Body of pancreas (tissue), 4 donors: ENCODE results near the gene SBF2. TPM values are rescaled to one million over a fixed set of nuclear protein-coding genes. Genes with fewer than 3 reads are reported as not detected.

Experiments used
- ATAC-seq: fragments of 150-250 bp; one replicate; pipeline ENCODE4 v1.9.1; 2016
- DNase-seq, 4 donors: peaks; one replicate each; pipeline ENCODE4 v3.0.0-alpha.2; 2019
- H3K27ac ChIP-seq, 4 donors: fragments of 200-600 bp; sonication (generic); 1 replicate in 3 of 4; 2 replicates in 1 of 4; pipeline versions ENCODE4 v1.5.1 to v1.6.1; 2016 to 2019; ENCODE audit warnings: mild to moderate bottlenecking in 1 of 4, mixed read lengths in 1 of 4, moderate library complexity in 1 of 4
- H3K27me3 ChIP-seq, 2 donors: fragments of 200-600 bp; sonication (generic); one replicate each; pipeline ENCODE4 v1.6.0; 2016; ENCODE audit warnings: mild to moderate bottlenecking in 1 of 2
- H3K36me3 ChIP-seq, 2 donors: fragments of 200-600 bp; sonication (generic); replicated peaks in 1 of 2; 2 replicates each; pipeline ENCODE4 v1.5.1; 2016; ENCODE audit warnings: low read depth in 2 of 2; ENCODE audit not compliant: insufficient read depth in 1 of 2
- H3K4me1 ChIP-seq: fragments of 200-600 bp; sonication (generic); one replicate; pipeline ENCODE4 v1.6.0; 2016
- H3K4me3 ChIP-seq, 2 donors: fragments of 200-600 bp; sonication (generic); 1 replicate in 1 of 2; 2 replicates in 1 of 2; pipeline ENCODE4 v1.5.1; 2016 to 2019
- H3K9me3 ChIP-seq, 3 donors: fragments of 200-600 bp; sonication (generic); 1 replicate in 2 of 3; 2 replicates in 1 of 3; pipeline ENCODE4 v1.5.1; 2016
- CTCF ChIP-seq, 7 experiments: fragments of 450-650 bp in 4 of 7; fragments of 200-600 bp in 3 of 7; sonication (generic) in 3 of 7; IDR thresholded peaks; one replicate each; pipeline ENCODE4 v1.5.1; 2016 to 2019; ENCODE audit warnings: antibody characterized with exemption in 7 of 7
- POLR2A ChIP-seq, 3 donors: fragments of 450-650 bp; IDR thresholded peaks; one replicate each; pipeline ENCODE4 v1.6.1; 2016; ENCODE audit warnings: antibody characterized with exemption in 3 of 3, mild to moderate bottlenecking in 2 of 3
- WGBS, 2 donors: methylation state at CpG; one replicate each; pipeline ENCODE4 v1.1.5; 2017; 5-methylcytosine and 5-hydroxymethylcytosine counted together
- intact Hi-C: fragments of 100-400 bp; cut with DNase I; formaldehyde crosslinking; loops from one replicate; pipeline ENCODE4 v1.15.1; 2023
- total RNA-seq, 2 donors: library from RNA; depleted of rRNA; stranded (reverse); fragments of >200 nt; gene quantifications; one replicate each; pipeline ENCODE4 v1.1.0, GENCODE V29; 2016

The SBF2 gene
- total RNA-seq, 2 donors from 2014 or later = 23.6 to 38.9 TPM

- Histone ChIP-seq H3K27me3 (no peaks in the 10 kb centered on the region), H3K4me1 (no peaks in the 10 kb centered on the region), H3K36me3 (no peaks in the 10 kb centered on the region), H3K4me3 (no peak overlapping the region), H3K27ac (no peak overlapping the region), H3K9me3 (no peaks in the 10 kb centered on the region)
- ATAC-seq (no peak), DNase-seq (no peak)
- intact Hi-C loops = no loop called here
- TF ChIP-seq POLR2A (IDR thresholded peaks at IDR 0.05) = no peak
- no peak for TF ChIP-seq CTCF (IDR thresholded peaks at IDR 0.05)
- 71 to 80% methylated on average over 3 of the region's 3 CpGs for WGBS, 2 donors
Measured at GRCh38 chr11:10067629-10068300, 226.3 kb downstream of the SBF2 start.

GRCh38 chr11:10066441-10066840, 227.6 kb downstream of the SBF2 start:
- Histone ChIP-seq H3K27ac (no peak overlapping the region), H3K4me3 (no peak overlapping the region), H3K4me1 (no peaks in the 10 kb centered on the region), H3K36me3 (no peaks in the 10 kb centered on the region), H3K27me3 (no peaks in the 10 kb centered on the region), H3K9me3 (no peaks in the 10 kb centered on the region)
- intact Hi-C loops = no loop called here
- ATAC-seq (no peak), DNase-seq (no peak)
- TF ChIP-seq POLR2A (IDR thresholded peaks at IDR 0.05) = no peak
- no peak for TF ChIP-seq CTCF (IDR thresholded peaks at IDR 0.05)
- 37 to 44% methylated on average over 4 of the region's 4 CpGs for WGBS, 2 donors

GRCh38 chr11:10064828-10065227, 229.2 kb downstream of the SBF2 start:
- intact Hi-C loops = no loop called here
- H3K27me3 ChIP-seq = no peaks in the 10 kb centered on the region
- H3K9me3 ChIP-seq = no peaks in the 10 kb centered on the region
- no peak overlapping the region for H3K4me3 ChIP-seq
- H3K27ac ChIP-seq = no peak overlapping the region
- 89% methylated on average over 2 of the region's 2 CpGs for WGBS, 2 donors
- no peak for TF ChIP-seq CTCF (IDR thresholded peaks at IDR 0.05)
- TF ChIP-seq POLR2A (IDR thresholded peaks at IDR 0.05) = no peak
- no peaks in the 10 kb centered on the region for H3K4me1 ChIP-seq
- no peak for DNase-seq
- H3K36me3 ChIP-seq = no peaks in the 10 kb centered on the region
- no peak for ATAC-seq

- no peak for DNase-seq
- TF ChIP-seq CTCF (IDR thresholded peaks at IDR 0.05) = no peak
- TF ChIP-seq POLR2A (IDR thresholded peaks at IDR 0.05) = no peak
- H3K4me1 ChIP-seq = no peaks in the 10 kb centered on the region
- H3K9me3 ChIP-seq = no peaks in the 10 kb centered on the region
- no peak overlapping the region for H3K4me3 ChIP-seq
- intact Hi-C loops = no loop called here
- H3K36me3 ChIP-seq = no peaks in the 10 kb centered on the region
- no peak for ATAC-seq
- 73 to 96% methylated on average over 1 of the region's 1 CpG for WGBS, 2 donors
- no peak overlapping the region for H3K27ac ChIP-seq
- H3K27me3 ChIP-seq = no peaks in the 10 kb centered on the region
Measured at GRCh38 chr11:10058356-10058755, 235.7 kb downstream of the SBF2 start.
